ENCODE measurements around the gene PPFIBP2. TPM values are rescaled to one million over a fixed set of nuclear protein-coding genes. Genes with fewer than 3 reads are reported as not detected.

The PPFIBP2 gene
- total RNA-seq, 1 experiment from 2014 or later = 5.7 TPM

DNA sequence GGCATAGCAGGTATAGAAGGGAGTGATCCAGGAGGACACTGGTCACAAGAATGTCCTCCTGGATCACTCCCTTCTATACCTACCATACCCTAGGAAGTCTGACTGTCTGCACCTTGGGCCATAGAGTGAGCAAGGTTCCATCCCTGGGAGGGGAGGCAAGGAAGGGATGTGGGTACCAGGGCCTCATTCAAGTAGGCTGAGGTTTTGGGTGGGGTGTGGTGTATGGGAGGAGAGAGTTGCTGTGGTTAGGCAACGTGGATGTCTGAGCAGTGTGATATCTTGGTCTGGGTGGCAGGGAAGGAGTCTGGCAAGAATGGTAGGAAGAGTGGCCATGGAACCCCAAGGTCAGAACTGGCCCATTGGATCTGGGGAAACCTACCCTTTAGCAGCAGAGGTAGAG, 13.2 kb downstream of the PPFIBP2 start:
- no peak overlapping the region for H2AFZ ChIP-seq (ENCODE audit: low read depth, low read length, poor library complexity, severe bottlenecking)
- POLR2A ChIA-PET = no interaction called here
- peaks cover 7% of the 10 kb centered on the region; the same call in 1 of the 2 replicates for H3K27me3 ChIP-seq (ENCODE audit: insufficient read depth, low read length)
- TF ChIP-seq ZNF274 (IDR thresholded peaks at IDR 0.05; ENCODE audit: low read depth, low read length) (no peak), EZH2 (IDR thresholded peaks at IDR 0.05) (no peak)
- DNase-seq (ENCODE audit: low read depth, low spot score) (no peak), ATAC-seq (no peak)
- CTCF ChIA-PET = no interaction called here
- H3K9me2 ChIP-seq (ENCODE audit: insufficient read depth) = no peaks in the 10 kb centered on the region
- no peaks in the 10 kb centered on the region for H3K79me2 ChIP-seq (ENCODE audit: insufficient read depth, low read length)
- intact Hi-C loops (cut with micrococcal nuclease) = no loop called here
- no peaks in the 10 kb centered on the region for H3K4me1 ChIP-seq (ENCODE audit: control insufficient read depth in 1 of 2, insufficient read depth in 2 of 2, low read length in 2 of 2)
- H3K4me2 ChIP-seq (ENCODE audit: low read length) = no peak overlapping the region
- no peaks in the 10 kb centered on the region for H3K36me3 ChIP-seq (ENCODE audit: control insufficient read depth in 1 of 2, insufficient read depth in 2 of 2, low read length in 2 of 2)
- no peaks in the 10 kb centered on the region for H3K9me3 ChIP-seq (ENCODE audit: control insufficient read depth in 1 of 2, insufficient read depth in 1 of 2, low read depth in 1 of 2, low read length in 2 of 2)
- no peak overlapping the region for H3K27ac ChIP-seq (ENCODE audit: low read depth, low read length)
- RAD21 ChIA-PET (ENCODE audit: low non-redundant PET in 1 of 2, low total read pairs in 2 of 2, uncharacterized antibody in 2 of 2, unreplicated experiment in 2 of 2) = no interaction called here
- no peak overlapping the region for H3K9ac ChIP-seq (ENCODE audit: low read length)
- no peaks in the 10 kb centered on the region for H4K20me1 ChIP-seq (ENCODE audit: insufficient read depth)
- BruUV-seq (replicated peaks) = no TSS peak
- no peak overlapping the region for H3K4me3 ChIP-seq (replicated peaks in 1 of 2; ENCODE audit: low read depth in 1 of 2, low read length in 2 of 2)

DNA sequence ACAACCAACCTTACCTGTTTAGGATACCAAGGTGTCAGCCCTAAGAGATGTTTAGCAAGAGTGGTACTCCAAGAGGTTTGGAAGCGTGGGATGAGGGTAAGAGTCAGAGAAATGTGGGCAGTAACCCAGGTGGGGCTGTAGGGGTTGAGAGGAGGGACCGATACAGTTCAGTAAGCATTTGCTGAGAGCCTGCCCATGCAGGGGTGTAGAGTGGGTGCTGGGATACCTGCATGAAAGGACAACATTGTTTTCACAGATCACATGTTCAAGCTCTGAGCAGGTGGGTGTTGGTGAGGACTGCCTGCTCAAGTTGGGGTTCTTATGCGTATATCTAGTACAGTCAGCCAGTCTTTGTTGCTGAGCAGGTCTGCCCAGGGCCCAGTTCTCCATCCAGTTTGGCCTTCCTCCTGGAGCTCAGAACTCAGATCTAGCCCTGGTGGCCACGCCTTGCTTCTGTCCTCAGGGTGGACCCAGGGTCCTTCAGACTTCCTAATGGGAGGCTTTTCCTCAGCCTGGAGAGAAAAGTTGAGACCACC, 14.8 kb downstream of the PPFIBP2 start:
- H3K9me2 ChIP-seq (ENCODE audit: insufficient read depth) = no peaks in the 10 kb centered on the region

More for the DNA sequence above, 14.8 kb downstream of the PPFIBP2 start:
- TF ChIP-seq YY1 (IDR thresholded peaks at IDR 0.05; ENCODE audit: extremely low read depth, insufficient replicate concordance, low read depth, low read length) (no peak), ZFX (IDR thresholded peaks at IDR 0.05) (no peak), CBX3 (IDR thresholded peaks at IDR 0.05; ENCODE audit: low read depth) (no peak), FOSL1 (IDR thresholded peaks at IDR 0.05; ENCODE audit: low read depth) (no peak), ELF1 (IDR thresholded peaks at IDR 0.05; ENCODE audit: borderline replicate concordance, low read depth) (no peak), SIN3A (IDR thresholded peaks at IDR 0.05; ENCODE audit: low read depth) (no peak), SRF (IDR thresholded peaks at IDR 0.05; ENCODE audit: low read depth) (no peak), EGR1 (IDR thresholded peaks at IDR 0.05; ENCODE audit: low read depth) (no peak), CEBPB (IDR thresholded peaks at IDR 0.05; ENCODE audit: low read depth) (no peak)
- TF ChIP-seq, protein P1, sequence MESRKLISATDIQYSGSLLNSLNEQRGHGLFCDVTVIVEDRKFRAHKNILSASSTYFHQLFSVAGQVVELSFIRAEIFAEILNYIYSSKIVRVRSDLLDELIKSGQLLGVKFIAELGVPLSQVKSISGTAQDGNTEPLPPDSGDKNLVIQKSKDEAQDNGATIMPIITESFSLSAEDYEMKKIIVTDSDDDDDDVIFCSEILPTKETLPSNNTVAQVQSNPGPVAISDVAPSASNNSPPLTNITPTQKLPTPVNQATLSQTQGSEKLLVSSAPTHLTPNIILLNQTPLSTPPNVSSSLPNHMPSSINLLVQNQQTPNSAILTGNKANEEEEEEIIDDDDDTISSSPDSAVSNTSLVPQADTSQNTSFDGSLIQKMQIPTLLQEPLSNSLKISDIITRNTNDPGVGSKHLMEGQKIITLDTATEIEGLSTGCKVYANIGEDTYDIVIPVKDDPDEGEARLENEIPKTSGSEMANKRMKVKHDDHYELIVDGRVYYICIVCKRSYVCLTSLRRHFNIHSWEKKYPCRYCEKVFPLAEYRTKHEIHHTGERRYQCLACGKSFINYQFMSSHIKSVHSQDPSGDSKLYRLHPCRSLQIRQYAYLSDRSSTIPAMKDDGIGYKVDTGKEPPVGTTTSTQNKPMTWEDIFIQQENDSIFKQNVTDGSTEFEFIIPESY (IDR thresholded peaks at IDR 0.05; ENCODE audit: extremely low read depth, insufficient replicate concordance, low read length) = no peak
- no peaks in the 10 kb centered on the region for H4K20me1 ChIP-seq (ENCODE audit: insufficient read depth)
- ChIA-PET CTCF (no interaction called here), POLR2A (no interaction called here), RAD21 (ENCODE audit: low non-redundant PET in 1 of 2, low total read pairs in 2 of 2, uncharacterized antibody in 2 of 2, unreplicated experiment in 2 of 2) (no interaction called here)
- no peaks in the 10 kb centered on the region for H3K9me3 ChIP-seq (ENCODE audit: control insufficient read depth in 1 of 2, insufficient read depth in 1 of 2, low read depth in 1 of 2, low read length in 2 of 2)
- H3K9ac ChIP-seq (ENCODE audit: low read length) = no peak overlapping the region
- H3K36me3 ChIP-seq (ENCODE audit: control insufficient read depth in 1 of 2, insufficient read depth in 2 of 2, low read length in 2 of 2) = no peaks in the 10 kb centered on the region
- ATAC-seq (no peak), DNase-seq (ENCODE audit: low read depth, low spot score) (no peak)
- H3K4me1 ChIP-seq (ENCODE audit: control insufficient read depth in 1 of 2, insufficient read depth in 2 of 2, low read length in 2 of 2) = no peaks in the 10 kb centered on the region
- H2AFZ ChIP-seq (ENCODE audit: low read depth, low read length, poor library complexity, severe bottlenecking) = no peak overlapping the region
- no peaks in the 10 kb centered on the region for H3K79me2 ChIP-seq (ENCODE audit: insufficient read depth, low read length)
- peaks cover 7% of the 10 kb centered on the region; the same call in 1 of the 2 replicates for H3K27me3 ChIP-seq (ENCODE audit: insufficient read depth, low read length)
- no peak overlapping the region for H3K4me2 ChIP-seq (ENCODE audit: low read length)
- no peak overlapping the region for H3K27ac ChIP-seq (ENCODE audit: low read depth, low read length)
- H3K4me3 ChIP-seq (replicated peaks in 1 of 2; ENCODE audit: low read depth in 1 of 2, low read length in 2 of 2) = no peak overlapping the region
- intact Hi-C loops (cut with micrococcal nuclease) = no loop called here
- BruUV-seq (replicated peaks) = no TSS peak

Measured in HCT116 (cell line).